Epithelial cell of prostate (primary cell): Measurements from ENCODE around the gene ZNF436.
A peak's percentile ranks its signal among the peaks of the same experiment; 100 is the strongest.

Experiments
- DNase-seq: peaks from one replicate; pipeline ENCODE4 v3.0.0-alpha.2; 2011; ENCODE audit warnings: low read depth, low spot score
- H3K27ac ChIP-seq: fragments of 450-650 bp; 2 replicates; pipeline ENCODE4 v1.5.1; 2017; ENCODE audit warnings: mild to moderate bottlenecking

The ZNF436 gene

DNA sequence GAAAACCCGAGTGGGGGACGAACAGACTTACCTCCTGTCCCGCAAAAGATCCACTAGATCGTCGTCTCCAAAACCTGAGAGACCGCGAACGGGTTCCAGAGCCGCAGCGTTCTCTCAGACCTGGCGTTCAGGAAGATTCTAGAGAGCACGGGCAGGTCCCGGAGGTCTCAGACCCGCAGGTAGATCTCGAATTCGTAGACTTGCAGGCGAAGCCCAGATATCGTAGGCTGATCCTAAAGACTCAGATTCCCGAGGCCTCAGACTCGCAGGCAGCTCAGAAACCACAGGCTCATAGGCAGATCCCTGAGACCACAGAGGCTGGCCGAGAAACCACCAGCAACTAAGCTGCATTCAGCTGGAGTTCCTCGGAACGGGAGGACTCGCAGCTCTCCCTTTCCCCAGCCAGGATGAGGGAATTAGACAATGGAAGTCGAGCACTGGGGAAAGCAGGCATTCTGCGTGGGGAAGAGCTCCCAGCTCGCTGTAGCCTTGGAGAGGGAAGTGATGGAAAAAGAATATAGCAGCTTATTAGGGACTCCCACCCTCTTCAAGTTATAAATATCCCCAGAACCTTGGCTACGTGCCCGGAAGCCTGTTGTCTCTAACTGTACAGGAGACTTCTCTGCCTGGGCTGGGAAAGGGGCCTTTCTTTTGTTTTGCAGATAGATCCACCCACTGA lies at the start of gene ZNF436:
TSS of gene ZNF436 (minus strand) at position 502 of the 679 bp plus-strand sequence. CDS start 1,831 bp downstream, outside the sequence.
- H3K27ac ChIP-seq: peak within 1 kb of the TSS; percentile 91
- DNase-seq: no peak

- no peak for DNase-seq
- H3K27ac ChIP-seq: no peak overlapping the region
Measured at GRCh38 chr1:23419180-23419579, 49.5 kb upstream of the ZNF436 start.

- no peak for DNase-seq
Measured at GRCh38 chr1:23417570-23417969, 47.9 kb upstream of the ZNF436 start.

GRCh38 chr1:23416964-23417363 lies 47.3 kb upstream of the ZNF436 start:
- DNase-seq: no peak
- no peak overlapping the region for H3K27ac ChIP-seq

More at GRCh38 chr1:23417570-23417969, 47.9 kb upstream of the ZNF436 start:
- H3K27ac ChIP-seq: no peak overlapping the region

- no peak overlapping the region for H3K27ac ChIP-seq
- no peak for DNase-seq
Measured at GRCh38 chr1:23408797-23409290, 39.2 kb upstream of the ZNF436 start.

DNA sequence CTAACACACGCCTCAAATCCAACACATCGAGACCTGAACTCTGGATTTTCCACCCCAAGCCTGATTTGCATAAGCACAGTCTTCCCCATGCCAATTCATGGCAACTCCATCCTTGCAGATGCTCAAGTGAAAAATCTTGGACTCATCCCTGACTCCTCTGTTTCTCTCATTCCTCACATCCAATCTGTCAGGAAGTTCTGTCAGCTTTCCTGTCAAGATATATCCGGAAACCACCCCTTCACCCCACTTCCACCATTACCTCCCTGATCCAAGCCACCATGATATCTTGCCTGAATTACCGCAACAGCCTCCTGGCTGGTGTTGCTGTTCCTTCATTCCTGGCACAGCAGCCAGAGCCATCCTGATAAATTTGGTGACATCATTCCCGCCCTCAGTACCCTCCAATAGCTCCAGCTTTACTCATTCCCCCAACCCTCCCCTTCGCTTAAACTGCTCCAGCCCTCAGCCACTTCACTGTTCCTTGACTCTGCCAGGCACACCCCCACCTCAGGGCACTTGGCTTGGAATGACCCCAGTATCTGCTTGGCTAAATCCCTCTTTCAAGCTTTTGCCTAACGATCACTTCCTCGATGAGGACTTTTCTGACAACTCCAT lies 37.5 kb upstream of the ZNF436 start:
- DNase-seq: no peak
- no peak overlapping the region for H3K27ac ChIP-seq

DNA sequence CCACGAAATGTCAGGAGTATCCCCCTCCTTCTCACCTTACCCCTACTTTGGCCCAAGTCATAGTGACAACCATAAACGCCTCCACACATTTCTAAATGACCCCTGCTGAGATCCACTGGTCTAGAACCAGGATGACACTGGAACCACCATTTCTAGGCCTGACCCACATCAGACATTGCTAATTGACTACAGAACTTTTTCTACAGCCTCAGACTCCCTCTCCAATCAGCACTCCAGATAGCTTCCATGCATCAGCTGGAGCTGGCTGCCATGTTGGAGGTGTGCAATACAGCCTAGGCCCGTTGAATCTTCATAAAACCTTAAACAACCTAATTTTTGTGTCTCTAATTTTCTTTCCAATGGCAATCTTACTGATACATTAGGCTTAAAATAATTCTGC lies 36.3 kb upstream of the ZNF436 start:
- DNase-seq: no peak
- no peak overlapping the region for H3K27ac ChIP-seq

- peak; percentile 96 for DNase-seq
- H3K27ac ChIP-seq: peak overlapping the region; percentile 91
Measured at GRCh38 chr1:23403735-23404486, 34.3 kb upstream of the ZNF436 start.

GRCh38 chr1:23403355-23403734 lies 33.7 kb upstream of the ZNF436 start:
- peak overlapping the region; percentile 91 for H3K27ac ChIP-seq
- DNase-seq: no peak

- H3K27ac ChIP-seq: peak overlapping the region; percentile 91
- DNase-seq: no peak
Measured at GRCh38 chr1:23403038-23403336, 33.4 kb upstream of the ZNF436 start.

DNA sequence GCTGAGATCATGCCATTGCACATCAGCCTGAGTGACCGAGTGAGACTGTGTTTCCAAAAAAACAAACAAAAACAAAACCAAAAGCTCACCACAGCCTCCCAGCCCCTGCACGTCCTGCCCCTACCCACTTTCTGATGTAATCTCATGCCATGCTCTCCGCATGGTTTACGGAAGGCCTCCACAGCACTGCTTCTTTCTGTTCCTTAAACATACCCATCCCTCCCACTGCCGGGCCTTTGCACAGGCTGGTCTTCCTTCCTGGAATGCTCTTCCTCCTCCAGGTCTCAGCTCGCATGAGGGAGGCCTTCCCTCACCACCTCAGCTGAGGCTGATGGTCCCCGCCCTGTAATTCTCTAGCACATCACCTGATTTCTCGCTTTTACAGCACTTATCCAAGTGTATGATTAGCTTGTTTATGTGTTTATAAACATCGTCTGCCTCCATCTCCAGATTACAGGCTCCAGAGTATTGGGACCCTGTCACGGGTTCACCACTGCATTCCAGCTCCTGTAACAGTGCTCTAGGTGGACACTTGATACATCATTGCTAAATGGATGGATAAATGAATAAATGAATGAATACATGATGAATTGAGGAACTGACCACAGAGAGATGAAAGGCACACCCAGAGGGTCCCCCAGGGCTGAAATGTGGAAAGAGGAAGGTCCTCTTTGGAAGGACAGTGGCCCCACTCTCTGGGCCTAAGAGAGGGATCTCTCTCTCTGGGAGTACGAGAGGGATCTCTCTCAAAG lies 32.8 kb upstream of the ZNF436 start:
- no peak for DNase-seq
- H3K27ac ChIP-seq: peak overlapping the region; percentile 91

- H3K27ac ChIP-seq: peak overlapping the region; percentile 91
- no peak for DNase-seq
Measured at GRCh38 chr1:23401313-23401712, 31.7 kb upstream of the ZNF436 start.

DNA sequence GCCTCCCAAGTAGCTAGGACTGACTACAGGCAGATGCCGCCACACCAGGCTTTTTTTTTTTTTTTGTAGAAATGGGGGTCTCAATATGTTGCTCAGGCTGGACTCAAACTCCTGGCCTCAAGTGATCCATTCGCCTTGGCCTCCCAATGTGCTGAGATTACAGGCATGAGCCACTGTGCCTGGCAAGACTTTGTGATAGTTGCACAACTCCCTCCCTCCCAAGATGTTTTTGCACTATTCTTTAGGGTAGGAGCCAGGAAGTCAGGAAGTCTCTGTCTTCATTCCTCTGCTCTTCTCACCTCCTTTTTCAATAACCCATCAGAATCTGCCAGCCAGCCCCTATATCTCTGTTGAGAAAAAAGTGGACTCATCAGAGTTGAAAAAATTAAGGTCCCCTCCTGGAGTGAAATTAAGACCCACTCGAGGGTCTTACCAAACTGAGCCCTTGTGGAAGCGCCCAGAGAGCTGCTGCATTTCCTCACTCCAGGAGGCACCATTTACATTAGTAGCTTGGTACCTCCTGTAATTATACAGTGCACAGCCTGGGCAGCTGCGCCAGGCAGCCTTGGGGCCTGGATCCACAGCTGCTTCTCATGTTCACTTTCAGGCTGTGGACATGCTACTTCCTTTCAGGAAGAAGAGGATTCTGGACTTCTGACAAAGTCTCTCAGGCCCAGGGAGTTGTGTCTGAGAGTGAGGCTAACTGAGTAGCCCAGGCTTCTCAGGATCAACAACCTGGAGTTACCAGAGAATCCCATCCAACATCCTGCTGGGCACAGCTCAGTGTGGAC lies 30.9 kb upstream of the ZNF436 start:
- H3K27ac ChIP-seq: peak overlapping the region; percentile 2
- DNase-seq: no peak

DNA sequence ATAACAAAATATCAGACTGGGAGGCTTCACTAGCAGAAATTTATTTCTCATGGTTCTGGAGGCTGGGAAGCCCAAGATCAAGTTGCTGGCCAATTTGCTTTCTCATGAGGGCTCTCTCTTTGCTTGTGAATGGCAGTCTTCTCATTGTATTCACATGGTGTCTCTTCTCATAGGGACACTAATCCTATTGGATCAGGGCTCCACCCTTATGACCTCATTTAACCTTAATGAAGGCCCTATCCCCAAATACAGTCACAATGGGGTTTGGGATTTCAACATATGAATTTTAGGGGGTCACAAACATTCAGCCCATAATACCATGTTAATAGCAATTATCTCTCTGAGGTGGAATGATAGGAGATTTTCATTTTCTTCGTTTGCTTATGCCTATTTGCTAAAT lies 29.6 kb upstream of the ZNF436 start:
- no peak overlapping the region for H3K27ac ChIP-seq
- DNase-seq: no peak

- H3K27ac ChIP-seq: no peak overlapping the region
- DNase-seq: no peak
Measured at GRCh38 chr1:23397908-23398307, 28.3 kb upstream of the ZNF436 start.

DNA sequence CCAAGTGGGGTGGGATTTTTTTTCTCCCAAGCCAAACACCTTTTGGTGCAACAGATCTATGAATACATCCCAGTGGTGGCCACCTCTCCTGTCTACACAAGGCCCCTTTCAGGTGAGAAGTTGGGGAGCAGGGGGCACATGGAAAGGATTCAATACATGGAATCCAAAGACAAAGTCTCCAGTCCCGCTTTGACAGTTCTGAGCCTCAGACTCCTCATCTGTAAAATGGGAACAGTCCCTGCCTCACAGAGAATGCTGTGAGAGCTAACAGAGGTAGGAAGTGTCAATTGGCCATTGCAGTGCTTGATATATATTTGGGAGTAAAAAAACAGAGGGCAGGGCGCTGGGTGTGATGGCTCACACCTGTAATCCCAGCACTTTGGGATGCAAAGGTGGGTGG lies 26.7 kb upstream of the ZNF436 start:
- DNase-seq: no peak
- H3K27ac ChIP-seq: no peak overlapping the region

DNA sequence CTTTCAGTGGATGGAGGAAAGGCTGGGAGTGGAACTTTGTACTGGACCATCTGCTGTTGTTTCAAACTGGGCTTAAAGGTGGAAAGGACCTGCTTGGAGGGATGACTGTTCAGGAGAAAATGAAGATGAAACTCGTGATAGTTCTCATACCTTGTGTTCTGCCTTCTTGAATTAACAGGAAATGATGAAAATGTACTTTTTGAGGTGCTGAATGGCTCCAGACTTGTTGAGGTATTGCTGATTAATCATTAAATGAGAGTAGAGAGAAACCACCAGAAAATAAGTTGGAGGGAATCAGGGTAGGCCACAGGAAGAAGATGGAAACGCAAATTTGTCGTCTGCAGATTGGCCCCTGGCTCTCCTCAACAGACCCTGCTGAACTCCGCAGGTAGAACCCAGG lies 26.2 kb upstream of the ZNF436 start:
- DNase-seq: no peak
- no peak overlapping the region for H3K27ac ChIP-seq

- no peak for DNase-seq
- H3K27ac ChIP-seq: no peak overlapping the region
Measured at GRCh38 chr1:23395154-23395724, 25.6 kb upstream of the ZNF436 start.

DNA sequence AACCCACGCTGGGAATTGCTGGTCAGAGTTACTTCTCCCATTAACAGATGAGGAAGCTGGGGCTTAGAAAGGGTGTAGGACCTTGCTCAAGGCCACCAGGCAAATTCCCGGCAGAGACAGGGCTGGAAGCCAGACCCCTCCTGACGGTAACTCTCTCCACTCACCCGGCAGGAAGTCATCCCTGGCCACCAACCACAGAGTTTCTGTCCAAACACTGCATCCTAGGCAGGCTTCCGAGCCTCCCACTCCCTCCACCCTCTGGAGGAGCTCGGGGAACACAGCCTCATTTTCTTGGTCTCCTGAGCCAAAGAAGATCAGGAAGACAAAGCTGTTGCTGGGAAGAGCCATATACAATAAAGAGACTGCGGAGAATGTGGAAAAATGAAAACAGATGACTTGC lies 25.0 kb upstream of the ZNF436 start:
- DNase-seq: no peak
- no peak overlapping the region for H3K27ac ChIP-seq

- no peak overlapping the region for H3K27ac ChIP-seq
Measured at GRCh38 chr1:23394181-23394580, 24.5 kb upstream of the ZNF436 start.

More at GRCh38 chr1:23394181-23394580, 24.5 kb upstream of the ZNF436 start:
- no peak for DNase-seq
